Measurements from ENCODE around the gene EIF2AK2.

Gene EIF2AK2

GRCh38 chr2:37104178-37104577 lies 52.6 kb downstream of the EIF2AK2 start:
- DNase-seq (ENCODE audit: low spot score) (no peak), FAIRE-seq (no peak)

GRCh38 chr2:37102588-37102987 lies 54.2 kb downstream of the EIF2AK2 start:
- DNase-seq (ENCODE audit: low spot score), result no peak
- FAIRE-seq, result no peak

GRCh38 chr2:37100054-37100453 lies 56.7 kb downstream of the EIF2AK2 start:
- FAIRE-seq (no peak), DNase-seq (ENCODE audit: low spot score) (no peak)

- DNase-seq (ENCODE audit: low spot score) (no peak), FAIRE-seq (no peak)
Measured at GRCh38 chr2:37098416-37099118, 58.2 kb downstream of the EIF2AK2 start.

GRCh38 chr2:37096568-37096967 lies 60.2 kb downstream of the EIF2AK2 start:
- FAIRE-seq (no peak), DNase-seq (ENCODE audit: low spot score) (no peak)

- no peak for FAIRE-seq
- no peak for DNase-seq (ENCODE audit: low spot score)
Measured at GRCh38 chr2:37091873-37092272, 64.9 kb downstream of the EIF2AK2 start.

- no peak for DNase-seq (ENCODE audit: low spot score)
Measured at GRCh38 chr2:37090019-37090477, 66.7 kb downstream of the EIF2AK2 start.

GRCh38 chr2:37085731-37086147 lies 71.0 kb downstream of the EIF2AK2 start:
- FAIRE-seq (peak; percentile 35), DNase-seq (ENCODE audit: low spot score) (peak; percentile 91)

More at GRCh38 chr2:37090019-37090477, 66.7 kb downstream of the EIF2AK2 start:
- FAIRE-seq, result no peak

- FAIRE-seq (no peak), DNase-seq (ENCODE audit: low spot score) (no peak)
Measured at GRCh38 chr2:37084797-37085196, 72.0 kb downstream of the EIF2AK2 start.

- peak; percentile 72 for FAIRE-seq
- DNase-seq (ENCODE audit: low spot score), result peak; percentile 95
Measured at GRCh38 chr2:37083873-37084794, 72.6 kb downstream of the EIF2AK2 start, which contains the start of the genes GPATCH11 and HEATR5B. GPATCH11 (plus strand) TSS chr2:37084518; CDS start chr2:37088382, 3,864 bp downstream. HEATR5B (minus strand) TSS chr2:37084372; CDS start chr2:37083414, 958 bp downstream.

GRCh38 chr2:37080689-37081088 lies 76.1 kb downstream of the EIF2AK2 start:
- no peak for DNase-seq (ENCODE audit: low spot score)
- FAIRE-seq, result no peak

- FAIRE-seq (no peak), DNase-seq (ENCODE audit: low spot score) (no peak)
Measured at GRCh38 chr2:37080266-37080665, 76.5 kb downstream of the EIF2AK2 start.

- FAIRE-seq, result no peak
- no peak for DNase-seq (ENCODE audit: low spot score)
Measured at GRCh38 chr2:37070931-37071330, 85.8 kb downstream of the EIF2AK2 start.

GRCh38 chr2:37068686-37069085 lies 88.1 kb downstream of the EIF2AK2 start:
- FAIRE-seq, result no peak
- DNase-seq (ENCODE audit: low spot score), result no peak

GRCh38 chr2:37061776-37062175 lies 95.0 kb downstream of the EIF2AK2 start:
- FAIRE-seq (no peak), DNase-seq (ENCODE audit: low spot score) (no peak)

- no peak for FAIRE-seq
Measured at GRCh38 chr2:37061013-37061711, 95.6 kb downstream of the EIF2AK2 start.

GRCh38 chr2:37060446-37060845 lies 96.3 kb downstream of the EIF2AK2 start:
- DNase-seq (ENCODE audit: low spot score) (no peak), FAIRE-seq (no peak)

More at GRCh38 chr2:37061013-37061711, 95.6 kb downstream of the EIF2AK2 start:
- DNase-seq (ENCODE audit: low spot score), result no peak

GRCh38 chr2:37059841-37060240 lies 96.9 kb downstream of the EIF2AK2 start:
- DNase-seq (ENCODE audit: low spot score), result no peak
- no peak for FAIRE-seq

- DNase-seq (ENCODE audit: low spot score) (no peak), FAIRE-seq (no peak)
Measured at GRCh38 chr2:37052600-37053332, 104.0 kb downstream of the EIF2AK2 start.
